A549 (cell line): Measurements from ENCODE around the gene DFFB. TPM values are rescaled to one million over a fixed set of nuclear protein-coding genes. Genes with fewer than 3 reads are reported as not detected.

ENCODE experiments used
- ATAC-seq, 2 experiments: fragments of 200-7000 bp in 1 of 2; fragments of >200 bp in 1 of 2; cut with Nextera tagmentation in 1 of 2; cut with Tn5 transposase in 1 of 2; 3 replicates each; pipeline versions ENCODE4 v1.8.0 to v1.9.1; 2018 to 2020; ENCODE audit warnings: mild to moderate bottlenecking in 1 of 2, moderate library complexity in 1 of 2
- CTCF ChIA-PET: fragments of 300-600 bp; sonication (Branson Sonifier 250); formaldehyde crosslinking; extraction: SDS; loops from one replicate; lab custom pipeline; 2021; ENCODE audit warnings: antibody characterized with exemption, inconsistent platforms; lab: Yijun Ruan, JAX
- POLR2A ChIA-PET: fragments of 350-600 bp; formaldehyde crosslinking; extraction: SDS; loops from one replicate; lab custom pipeline; 2021; ENCODE audit warnings: antibody characterized with exemption, inconsistent platforms; lab: Yijun Ruan, JAX
- DNase-seq, 2 experiments: peaks; one replicate each; pipeline versions ENCODE4 v3.0.0 to v3.0.0-alpha.2; 2011 to 2016; ENCODE audit warnings: low read depth in 1 of 2, low spot score in 1 of 2
- FAIRE-seq: peaks from 2 replicates; lab custom pipeline; 2011; peaks lifted over from hg19 to GRCh38; lab: Jason Lieb, UNC
- H3K27ac ChIP-seq, 2 experiments: fragments of >200 bp; sonication (Bioruptor Twin); formaldehyde crosslinking; 3 replicates each; pipeline ENCODE4 v1.5.1; 2016 to 2017
- H3K4me1 ChIP-seq: fragments of >200 bp; sonication (Bioruptor Twin); formaldehyde crosslinking; 3 replicates; pipeline ENCODE4 v1.6.1; 2016
- H3K4me2 ChIP-seq: fragments of >200 bp; sonication (Bioruptor Twin); formaldehyde crosslinking; 3 replicates; pipeline ENCODE4 v1.6.1; 2016
- H3K4me3 ChIP-seq: fragments of >200 bp; sonication (Bioruptor Twin); formaldehyde crosslinking; 3 replicates; pipeline ENCODE4 v1.5.1; 2016
- H3K9me3 ChIP-seq: fragments of >200 bp; sonication (Bioruptor Twin); formaldehyde crosslinking; 3 replicates; pipeline ENCODE4 v1.6.1; 2016
- BCL3 ChIP-seq: fragments of >200 bp; sonication (Bioruptor Twin); formaldehyde crosslinking; IDR thresholded peaks from 3 replicates; pipeline ENCODE4 v1.6.1; 2016
- BHLHE40 ChIP-seq: IDR thresholded peaks from 2 replicates; pipeline ENCODE4 v1.6.1; 2012; ENCODE audit warnings: low read depth, low read length, inconsistent platforms
- CBX2 ChIP-seq: fragments of 200-600 bp; sonication (generic); IDR thresholded peaks from 2 replicates; pipeline ENCODE4 v1.6.1; 2016; ENCODE audit warnings: low read depth, mild to moderate bottlenecking, borderline replicate concordance
- EHF ChIP-seq: fragments of 250-450 bp; sonication (Bioruptor Pico); IDR thresholded peaks from 2 replicates; pipeline ENCODE4 v1.5.0; 2020; ENCODE audit warnings: mild to moderate bottlenecking
- EHMT2 ChIP-seq: fragments of 200-600 bp; sonication (generic); IDR thresholded peaks from 2 replicates; pipeline ENCODE4 v1.6.1; 2016; ENCODE audit warnings: antibody characterized with exemption, low read depth, mild to moderate bottlenecking, moderate library complexity
- FOSL2 ChIP-seq, 2 experiments: fragments of 450-650 bp in 1 of 2; fragments of >200 bp in 1 of 2; sonication (Bioruptor Twin) in 1 of 2; formaldehyde crosslinking; IDR thresholded peaks; 2 replicates each; pipeline versions ENCODE4 v1.5.0 to v1.6.1; 2016 to 2020; ENCODE audit warnings: mild to moderate bottlenecking in 1 of 2, moderate library complexity in 1 of 2
- KDM5A ChIP-seq: fragments of 200-600 bp; sonication (generic); IDR thresholded peaks from 2 replicates; pipeline ENCODE4 v1.6.1; 2016; ENCODE audit warnings: antibody characterized with exemption, mild to moderate bottlenecking
- MAX ChIP-seq: IDR thresholded peaks from 2 replicates; pipeline ENCODE4 v1.6.1; 2012
- MAZ ChIP-seq: fragments of 150-350 bp; IDR thresholded peaks from 2 replicates; pipeline ENCODE4 v1.6.1; 2014; ENCODE audit warnings: antibody characterized with exemption, low read depth, low read length, borderline replicate concordance
- POLR2A ChIP-seq: IDR thresholded peaks from 2 replicates; pipeline ENCODE4 v1.6.1; 2012; ENCODE audit warnings: mild to moderate bottlenecking, low read length
- POLR2AphosphoS2 ChIP-seq: conservative IDR thresholded peaks from 2 replicates; pipeline ENCODE4 v1.6.1; 2012; ENCODE audit warnings: low read length, improper control_type of control experiment, inconsistent platforms
- RARB ChIP-seq: fragments of 250-450 bp; sonication (Bioruptor Pico); IDR thresholded peaks from 2 replicates; pipeline ENCODE4 v1.8.0; 2021; ENCODE audit warnings: mild to moderate bottlenecking, moderate library complexity
- RCOR1 ChIP-seq: fragments of 150-350 bp; IDR thresholded peaks from 2 replicates; pipeline ENCODE4 v1.6.1; 2014; ENCODE audit warnings: antibody characterized with exemption, low read length, low read depth
- REST ChIP-seq: fragments of 200-600 bp; sonication (generic); IDR thresholded peaks from 2 replicates; pipeline ENCODE4 v1.6.1; 2016; ENCODE audit warnings: antibody characterized with exemption, mild to moderate bottlenecking, moderate library complexity
- RNF2 ChIP-seq: fragments of 200-600 bp; sonication (generic); IDR thresholded peaks from 2 replicates; pipeline ENCODE4 v1.6.1; 2016; ENCODE audit warnings: low read depth, mild to moderate bottlenecking, antibody characterized with exemption, moderate library complexity, borderline replicate concordance
- ZC3H11A ChIP-seq: fragments of 450-650 bp; IDR thresholded peaks from 2 replicates; pipeline ENCODE4 v1.6.1; 2014; ENCODE audit warnings: antibody characterized with exemption, mild to moderate bottlenecking
- ZNF302 ChIP-seq: fragments of 250-450 bp; sonication (Bioruptor Pico); IDR thresholded peaks from 2 replicates; pipeline ENCODE4 v1.9.0; 2021; ENCODE audit warnings: inconsistent platforms, mild to moderate bottlenecking, moderate library complexity
- WGBS: methylation state at CpG from one replicate; pipeline ENCODE4 v1.1.6; 2017; ENCODE audit errors: missing lambda C conversion rate; 5-methylcytosine and 5-hydroxymethylcytosine counted together
- polyA plus RNA-seq, 4 experiments: library from polyadenylated mRNA; depleted of rRNA in 3 of 4; stranded (reverse); fragments of >200 nt; fragmentation: RNase III in 1 of 4; extraction: RNeasy Plus Mini Kit Qiagen cat#74134 plus additional on column Dnase treatment in 1 of 4; gene quantifications; 2 replicates in 3 of 4; 3 replicates in 1 of 4; pipeline ENCODE4 v1.2.3, GENCODE V29; 2011 to 2017
- TF ChIP-seq, protein P1 (sequence below): fragments of 150-350 bp; IDR thresholded peaks from 2 replicates; pipeline ENCODE4 v1.6.1; 2014; ENCODE audit warnings: low read depth, mild to moderate bottlenecking, low read length
- TF ChIP-seq, protein P2 (sequence below): fragments of >200 bp; sonication (Bioruptor Twin); formaldehyde crosslinking; IDR thresholded peaks from 3 replicates; pipeline ENCODE4 v1.5.1; 2016

The DFFB gene
- polyA plus RNA-seq, 2 of the 4 experiments (the other 2 are of a cell fraction): 2.5 to 3.7 TPM

DNA sequence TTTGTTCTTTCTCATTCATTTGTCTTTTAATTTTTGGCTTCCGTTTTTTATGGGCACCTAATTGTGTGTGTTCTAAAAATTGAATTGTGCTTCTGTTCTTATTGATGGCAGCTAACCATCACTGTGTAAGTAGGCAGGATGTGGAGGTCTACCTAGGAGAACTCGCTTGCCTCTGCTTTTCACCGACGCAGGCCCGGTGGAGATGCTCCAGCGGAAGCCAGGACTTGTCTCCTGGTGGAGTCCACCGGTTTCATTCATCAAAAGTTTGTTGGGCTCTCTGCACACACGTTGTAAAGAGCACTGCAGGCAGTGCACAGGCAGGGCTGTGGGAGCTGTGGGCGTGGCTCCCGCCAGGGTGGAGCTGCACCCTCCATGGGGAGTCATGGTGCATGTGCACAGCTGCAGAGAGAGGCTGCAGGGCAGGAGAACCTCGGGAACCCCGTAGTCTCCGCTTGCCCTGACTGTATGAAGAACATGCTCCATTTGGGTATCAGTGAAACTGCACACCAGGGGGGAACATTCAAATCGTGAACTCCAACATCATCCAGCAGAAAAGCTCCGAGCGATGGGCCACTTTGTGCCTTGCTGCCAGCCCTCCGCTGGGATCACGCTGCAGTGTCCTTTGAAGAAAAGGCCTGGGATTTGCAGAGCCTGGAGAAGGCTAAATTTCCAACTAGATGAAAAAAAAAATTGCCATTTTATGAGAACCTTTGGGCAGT, 48.8 kb downstream of the DFFB start:
- Histone ChIP-seq H3K4me2 (no peak overlapping the region), H3K4me1 (peaks cover 2% of the 10 kb centered on the region; the same call in 1 of the 3 replicates), H3K9me3 (no peaks in the 10 kb centered on the region)
- DNase-seq: no peak
- whole genome bisulfite sequencing: 82% methylated on average over 9 of the region's 18 CpGs
- no peak for FAIRE-seq
- CTCF ChIA-PET: interaction anchor here (0.8 to 1.2 kb wide), 2 partner anchors 38 to 1840 kb away, joined by 4 read pairs; no protein-coding TSS in a partner anchor
- POLR2A ChIA-PET: no interaction called here
- no peak for ATAC-seq
- TF ChIP-seq RARB (CRISPR knock-in tag): no peak
- TF ChIP-seq POLR2A: no peak
- TF ChIP-seq, all 56 proteins: peak for 0
- H3K27ac ChIP-seq: no peak overlapping the region
- H3K4me3 ChIP-seq: no peak overlapping the region

GRCh38 chr1:3906672-3907020, 49.4 kb downstream of the DFFB start:
- Histone ChIP-seq H3K4me3 (no peak overlapping the region), H3K27ac (no peak overlapping the region), H3K9me3 (no peaks in the 10 kb centered on the region), H3K4me2 (no peak overlapping the region), H3K4me1 (peaks cover 5% of the 10 kb centered on the region; the same call in 1 of the 3 replicates)
- WGBS: 91% methylated on average over 5 of the region's 11 CpGs
- TF ChIP-seq REST (no peak), FOSL2 (IDR thresholded peaks at IDR 0.05) (no peak), FOSL2 (CRISPR knock-in tag; IDR thresholded peaks at IDR 0.05) (no peak), ZC3H11A (no peak), RNF2 (no peak), BHLHE40 (no peak), MAZ (no peak), RCOR1 (no peak), MAX (no peak), BCL3 (no peak), KDM5A (no peak), CBX2 (no peak), EHMT2 (no peak), RARB (CRISPR knock-in tag) (no peak), EHF (CRISPR knock-in tag) (no peak), ZNF302 (CRISPR knock-in tag) (no peak), POLR2AphosphoS2 (no peak)
- TF ChIP-seq, protein P1, sequence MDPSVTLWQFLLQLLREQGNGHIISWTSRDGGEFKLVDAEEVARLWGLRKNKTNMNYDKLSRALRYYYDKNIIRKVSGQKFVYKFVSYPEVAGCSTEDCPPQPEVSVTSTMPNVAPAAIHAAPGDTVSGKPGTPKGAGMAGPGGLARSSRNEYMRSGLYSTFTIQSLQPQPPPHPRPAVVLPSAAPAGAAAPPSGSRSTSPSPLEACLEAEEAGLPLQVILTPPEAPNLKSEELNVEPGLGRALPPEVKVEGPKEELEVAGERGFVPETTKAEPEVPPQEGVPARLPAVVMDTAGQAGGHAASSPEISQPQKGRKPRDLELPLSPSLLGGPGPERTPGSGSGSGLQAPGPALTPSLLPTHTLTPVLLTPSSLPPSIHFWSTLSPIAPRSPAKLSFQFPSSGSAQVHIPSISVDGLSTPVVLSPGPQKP: no peak
- TF ChIP-seq, protein P2, sequence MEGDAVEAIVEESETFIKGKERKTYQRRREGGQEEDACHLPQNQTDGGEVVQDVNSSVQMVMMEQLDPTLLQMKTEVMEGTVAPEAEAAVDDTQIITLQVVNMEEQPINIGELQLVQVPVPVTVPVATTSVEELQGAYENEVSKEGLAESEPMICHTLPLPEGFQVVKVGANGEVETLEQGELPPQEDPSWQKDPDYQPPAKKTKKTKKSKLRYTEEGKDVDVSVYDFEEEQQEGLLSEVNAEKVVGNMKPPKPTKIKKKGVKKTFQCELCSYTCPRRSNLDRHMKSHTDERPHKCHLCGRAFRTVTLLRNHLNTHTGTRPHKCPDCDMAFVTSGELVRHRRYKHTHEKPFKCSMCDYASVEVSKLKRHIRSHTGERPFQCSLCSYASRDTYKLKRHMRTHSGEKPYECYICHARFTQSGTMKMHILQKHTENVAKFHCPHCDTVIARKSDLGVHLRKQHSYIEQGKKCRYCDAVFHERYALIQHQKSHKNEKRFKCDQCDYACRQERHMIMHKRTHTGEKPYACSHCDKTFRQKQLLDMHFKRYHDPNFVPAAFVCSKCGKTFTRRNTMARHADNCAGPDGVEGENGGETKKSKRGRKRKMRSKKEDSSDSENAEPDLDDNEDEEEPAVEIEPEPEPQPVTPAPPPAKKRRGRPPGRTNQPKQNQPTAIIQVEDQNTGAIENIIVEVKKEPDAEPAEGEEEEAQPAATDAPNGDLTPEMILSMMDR: no peak
- ChIA-PET POLR2A (no interaction called here), CTCF (interaction anchor here (0.8 to 1.2 kb wide), 2 partner anchors 39 to 1840 kb away, joined by 4 read pairs; no protein-coding TSS in a partner anchor)
- ATAC-seq: no peak
- no peak for DNase-seq
- FAIRE-seq: no peak
